Mononuclear cell (primary cell): ENCODE results near the gene ZBTB20. TPM values are rescaled to one million over a fixed set of nuclear protein-coding genes. Genes with fewer than 3 reads are reported as not detected.

Experiments
- H3K27me3 ChIP-seq: 2 replicates; pipeline ENCODE4 v1.6.0; 2011; ENCODE audit warnings: low read length, control low read depth; ENCODE audit not compliant: insufficient read depth
- H3K4me1 ChIP-seq: 2 replicates; pipeline ENCODE4 v1.5.1; 2011; ENCODE audit warnings: mild to moderate bottlenecking, low read length, control low read depth; ENCODE audit not compliant: insufficient read depth
- H3K4me3 ChIP-seq: 2 replicates; pipeline ENCODE4 v1.5.1; 2011; ENCODE audit warnings: mild to moderate bottlenecking, low read length, moderate library complexity
- H3K9me3 ChIP-seq: 2 replicates; pipeline ENCODE4 v1.5.1; 2011; ENCODE audit warnings: low read depth, mild to moderate bottlenecking, control low read depth, low read length
- total RNA-seq: library from RNA; depleted of rRNA; stranded (reverse); fragments of >200 nt; gene quantifications from one replicate; pipeline ENCODE4 v1.2.3, GENCODE V29; 2012

ZBTB20 gene
- total RNA-seq, 1 donor: 38.2 TPM

DNA sequence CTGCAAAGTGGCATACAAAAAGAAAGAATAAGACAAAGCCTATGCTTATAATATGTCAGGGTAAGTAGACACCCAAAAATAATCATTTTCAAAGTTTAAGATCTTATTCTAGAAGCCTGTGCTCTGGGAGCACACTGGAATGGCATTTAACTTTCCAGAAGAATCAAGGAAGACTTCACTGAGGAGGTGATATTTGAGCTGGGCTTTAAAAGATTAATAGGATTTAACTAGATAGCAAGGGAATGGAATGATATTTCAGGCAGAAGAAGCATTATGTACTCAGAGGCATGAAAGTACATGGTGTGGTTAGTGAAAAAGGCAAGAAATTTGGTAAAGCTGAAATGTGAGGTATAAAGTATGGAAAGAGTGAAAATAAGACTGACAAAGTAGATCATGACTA lies 106.8 kb downstream of the ZBTB20 start:
- Histone ChIP-seq H3K4me3 (no peak overlapping the region), H3K4me1 (no peaks in the 10 kb centered on the region), H3K9me3 (no peaks in the 10 kb centered on the region), H3K27me3 (no peaks in the 10 kb centered on the region)

DNA sequence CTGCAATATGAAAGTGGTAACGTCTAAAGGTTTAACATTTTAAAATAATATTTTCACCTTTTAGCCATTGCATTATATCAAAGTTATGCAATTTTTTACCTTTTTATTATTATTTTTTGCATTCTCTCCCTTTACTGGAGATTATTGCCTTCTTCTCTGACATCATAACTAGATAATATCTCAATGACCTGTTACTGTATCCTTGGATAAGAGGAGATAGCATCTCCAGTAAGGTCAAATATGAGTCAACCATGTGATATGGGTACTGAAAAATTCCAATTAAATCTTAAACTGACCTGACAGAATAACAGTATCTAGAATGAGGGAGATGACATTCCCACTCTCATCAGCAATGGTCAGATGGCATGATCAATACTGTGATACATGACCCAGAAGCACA lies 108.3 kb downstream of the ZBTB20 start:
- no peak overlapping the region for H3K4me3 ChIP-seq
- H3K9me3 ChIP-seq: no peaks in the 10 kb centered on the region
- no peaks in the 10 kb centered on the region for H3K4me1 ChIP-seq

DNA sequence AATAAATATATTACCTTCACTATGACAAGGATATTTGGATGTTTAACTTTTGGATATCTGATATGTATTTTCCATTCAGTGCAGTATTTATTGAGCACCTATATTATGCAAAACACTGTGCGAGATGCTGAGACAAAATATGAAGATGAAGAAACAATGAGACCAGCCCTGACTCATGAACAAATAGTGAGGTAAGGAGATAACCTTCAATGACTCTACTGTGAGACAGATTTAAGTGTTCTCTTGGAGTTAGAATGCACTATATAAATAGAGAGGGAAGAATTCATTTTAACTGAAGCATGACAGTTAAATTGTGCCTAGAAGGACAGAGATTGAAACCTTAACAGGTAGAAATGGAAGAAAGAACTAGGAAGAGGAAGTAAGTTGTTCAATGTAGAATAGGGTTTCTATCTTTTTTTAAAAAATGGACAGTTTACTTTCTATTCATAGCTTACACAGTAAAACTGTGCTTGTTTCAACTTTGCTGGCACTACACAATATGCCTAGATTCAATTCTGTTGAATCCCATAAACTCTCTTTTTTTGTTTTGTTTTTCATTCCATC lies 124.2 kb downstream of the ZBTB20 start:
- Histone ChIP-seq H3K27me3 (no peaks in the 10 kb centered on the region), H3K4me1 (peaks cover 5% of the 10 kb centered on the region), H3K4me3 (no peak overlapping the region), H3K9me3 (no peaks in the 10 kb centered on the region)

More for the DNA sequence above, 108.3 kb downstream of the ZBTB20 start:
- no peaks in the 10 kb centered on the region for H3K27me3 ChIP-seq

DNA sequence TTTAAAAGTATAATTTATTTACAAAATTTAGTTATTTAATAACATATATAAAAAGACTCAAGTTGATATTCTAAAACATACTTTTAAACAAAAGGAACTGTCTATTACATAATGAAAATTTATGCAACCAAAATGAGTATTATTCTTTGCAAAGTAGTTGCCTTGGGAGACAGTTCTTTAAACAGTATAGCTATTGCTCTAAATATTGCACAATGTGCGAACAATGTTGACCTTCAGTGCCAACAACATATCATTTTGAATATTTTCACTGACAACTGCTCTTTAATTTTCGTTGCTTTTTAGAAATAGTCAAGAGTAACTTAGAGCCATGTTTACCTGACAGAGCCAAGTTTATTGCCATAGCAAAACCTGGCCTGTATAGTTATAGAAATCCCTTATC lies 124.9 kb downstream of the ZBTB20 start:
- Histone ChIP-seq H3K27me3 (no peaks in the 10 kb centered on the region), H3K4me3 (no peak overlapping the region), H3K9me3 (no peaks in the 10 kb centered on the region), H3K4me1 (peaks cover 5% of the 10 kb centered on the region)

DNA sequence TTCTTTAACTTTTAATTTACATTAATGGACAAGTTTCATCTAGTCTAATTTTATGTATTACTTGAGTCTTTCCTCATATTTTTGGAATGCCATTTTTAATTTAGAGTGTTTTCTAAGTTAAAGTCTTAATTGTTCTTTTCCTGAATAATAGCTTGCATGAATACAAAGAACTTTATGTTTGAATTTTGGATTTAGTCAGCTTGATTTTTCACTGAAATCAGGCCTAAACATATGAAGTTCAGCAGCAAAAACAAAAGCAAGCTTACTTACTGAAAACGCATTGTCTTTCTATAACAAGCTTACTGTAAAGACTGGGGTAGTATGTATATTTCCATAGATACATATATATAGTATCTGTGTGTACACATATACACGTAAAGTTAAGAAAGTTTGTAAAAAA lies 126.0 kb downstream of the ZBTB20 start:
- no peaks in the 10 kb centered on the region for H3K27me3 ChIP-seq
- H3K4me3 ChIP-seq: no peak overlapping the region
- H3K4me1 ChIP-seq: peaks cover 5% of the 10 kb centered on the region
- no peaks in the 10 kb centered on the region for H3K9me3 ChIP-seq

DNA sequence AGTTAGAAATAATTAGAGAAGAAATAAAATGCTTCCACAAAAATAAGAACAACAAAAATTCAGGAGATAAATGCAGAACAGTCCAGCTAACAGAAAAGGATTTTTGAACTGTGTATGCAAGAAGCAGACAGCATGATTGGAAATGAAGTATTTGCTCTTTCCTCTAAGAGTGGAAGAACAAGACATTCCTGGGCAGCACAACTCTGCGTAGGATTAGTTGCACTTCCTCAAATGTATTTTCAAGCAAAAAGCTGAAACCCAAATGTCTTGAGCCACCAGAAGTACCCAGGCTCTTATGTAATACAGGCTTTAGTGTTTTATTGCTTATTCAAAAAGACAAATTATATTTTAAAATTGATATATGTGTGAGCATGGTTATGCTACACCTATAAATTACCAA lies 127.2 kb downstream of the ZBTB20 start:
- Histone ChIP-seq H3K27me3 (no peaks in the 10 kb centered on the region), H3K4me1 (peaks cover 5% of the 10 kb centered on the region), H3K9me3 (no peaks in the 10 kb centered on the region), H3K4me3 (no peak overlapping the region)

DNA sequence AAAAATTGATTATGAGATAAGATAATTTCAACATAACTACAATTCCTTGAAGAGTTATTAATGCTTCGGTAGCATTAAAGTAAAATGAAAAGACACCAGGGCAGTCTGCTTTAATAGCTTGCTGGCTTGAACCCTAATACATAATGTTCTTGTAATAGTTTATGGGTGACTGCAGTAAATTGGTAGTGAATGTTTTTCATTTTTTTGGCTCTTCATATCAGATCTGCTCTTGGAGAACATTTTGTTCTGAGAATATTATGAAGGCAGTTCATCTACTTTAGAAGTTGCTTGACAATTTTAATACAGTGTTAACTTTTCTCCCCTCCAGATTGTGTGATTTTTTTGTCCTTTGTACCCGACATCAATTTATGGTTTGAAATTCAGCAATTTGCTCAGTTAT lies 128.4 kb downstream of the ZBTB20 start:
- Histone ChIP-seq H3K4me1 (peaks cover 5% of the 10 kb centered on the region), H3K27me3 (no peaks in the 10 kb centered on the region), H3K9me3 (no peaks in the 10 kb centered on the region), H3K4me3 (no peak overlapping the region)

DNA sequence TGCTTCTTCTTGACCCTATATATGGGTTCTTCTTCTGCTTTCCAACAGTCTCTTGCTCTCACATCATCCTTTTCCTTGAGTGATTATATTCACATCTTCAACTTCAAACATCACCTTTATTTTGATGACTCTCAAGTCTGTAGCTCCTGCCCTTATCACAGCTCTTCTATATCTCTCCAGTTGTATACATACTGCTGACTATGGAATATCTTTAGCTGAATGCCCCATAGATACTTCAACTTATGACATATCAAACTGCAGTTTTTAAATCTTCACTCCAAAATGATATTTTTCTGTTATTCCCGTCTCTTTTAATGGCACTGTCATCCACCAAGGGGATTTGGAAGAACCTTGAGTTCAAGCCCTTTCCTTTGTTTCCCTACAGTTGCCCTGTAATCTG lies 139.1 kb downstream of the ZBTB20 start:
- H3K4me1 ChIP-seq: no peaks in the 10 kb centered on the region
- H3K9me3 ChIP-seq: no peaks in the 10 kb centered on the region
- no peaks in the 10 kb centered on the region for H3K27me3 ChIP-seq
- H3K4me3 ChIP-seq: no peak overlapping the region

DNA sequence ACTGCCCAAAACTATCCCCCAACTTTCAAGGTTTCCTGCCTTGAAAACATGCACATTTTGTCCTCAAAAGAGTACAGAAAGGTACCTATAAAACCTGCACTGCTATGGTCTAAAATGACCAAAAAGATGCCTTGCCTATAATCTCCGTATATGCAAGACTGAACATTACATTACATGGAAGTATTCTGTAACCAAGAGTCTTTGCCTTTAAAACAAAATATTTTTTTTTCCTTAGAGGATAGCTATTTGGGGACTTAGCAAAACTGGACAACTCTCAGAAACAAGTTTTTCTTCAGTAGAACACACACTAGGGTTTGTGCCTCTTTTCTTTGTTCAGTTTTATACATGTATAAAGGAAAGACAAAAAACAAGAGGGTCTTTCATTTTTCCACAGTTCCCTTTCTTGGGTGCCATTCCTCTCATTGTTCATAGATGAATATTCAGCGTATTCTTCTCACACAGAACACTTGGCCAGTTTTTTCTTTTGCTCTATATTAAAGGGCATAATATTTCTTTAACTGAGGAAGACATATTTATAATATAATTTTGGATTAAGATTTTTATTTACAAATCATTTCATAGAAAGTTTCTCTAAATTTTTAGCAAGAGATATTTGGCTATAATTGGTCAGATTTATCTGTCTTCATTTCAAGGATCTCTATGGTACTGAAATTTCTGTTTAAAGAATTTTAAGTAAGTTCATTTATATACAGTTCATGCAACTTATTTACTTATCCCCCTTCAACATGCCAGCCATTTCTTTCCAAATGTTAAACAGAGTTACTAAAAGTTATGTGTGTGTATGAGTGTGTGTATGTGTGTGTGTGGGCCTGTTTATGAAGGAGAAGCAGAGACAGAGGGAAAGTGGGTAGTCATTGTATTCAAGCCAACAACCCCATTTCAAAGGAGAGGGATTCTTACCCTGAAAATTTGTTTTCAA lies 142.6 kb downstream of the ZBTB20 start:
- H3K4me1 ChIP-seq: no peaks in the 10 kb centered on the region
- no peaks in the 10 kb centered on the region for H3K27me3 ChIP-seq
- H3K9me3 ChIP-seq: no peaks in the 10 kb centered on the region
- no peak overlapping the region for H3K4me3 ChIP-seq

DNA sequence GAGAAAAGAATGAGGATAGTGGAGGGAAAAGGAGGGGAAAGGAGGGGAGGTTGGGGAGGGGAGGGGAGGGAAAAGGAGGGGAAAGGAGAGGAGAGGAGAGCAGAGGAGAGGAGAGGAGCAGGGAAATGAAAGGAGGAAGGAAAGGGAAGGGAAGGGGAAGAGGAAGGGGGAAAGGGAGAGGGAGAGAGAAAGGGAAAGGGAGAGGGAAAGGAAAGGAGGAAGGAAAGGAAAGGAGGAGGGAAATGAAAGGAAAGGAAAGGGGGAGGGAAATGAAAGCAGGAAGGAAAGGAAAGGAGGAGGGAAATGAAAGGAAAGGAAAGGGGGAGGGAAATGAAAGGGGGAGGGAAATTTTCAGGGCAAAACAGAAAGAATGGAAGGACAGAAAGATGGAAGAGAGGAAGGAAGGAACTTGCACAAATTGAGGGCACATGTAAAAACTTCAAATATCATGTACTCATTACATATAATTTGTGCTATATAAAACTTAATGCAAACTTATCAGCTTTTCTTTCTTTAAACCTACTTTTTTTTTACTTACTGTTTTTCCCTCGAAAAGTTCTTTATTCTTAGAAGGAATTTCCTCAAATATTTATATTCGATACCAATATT lies 148.0 kb downstream of the ZBTB20 start:
- Histone ChIP-seq H3K4me1 (no peaks in the 10 kb centered on the region), H3K4me3 (no peak overlapping the region), H3K9me3 (no peaks in the 10 kb centered on the region), H3K27me3 (no peaks in the 10 kb centered on the region)

DNA sequence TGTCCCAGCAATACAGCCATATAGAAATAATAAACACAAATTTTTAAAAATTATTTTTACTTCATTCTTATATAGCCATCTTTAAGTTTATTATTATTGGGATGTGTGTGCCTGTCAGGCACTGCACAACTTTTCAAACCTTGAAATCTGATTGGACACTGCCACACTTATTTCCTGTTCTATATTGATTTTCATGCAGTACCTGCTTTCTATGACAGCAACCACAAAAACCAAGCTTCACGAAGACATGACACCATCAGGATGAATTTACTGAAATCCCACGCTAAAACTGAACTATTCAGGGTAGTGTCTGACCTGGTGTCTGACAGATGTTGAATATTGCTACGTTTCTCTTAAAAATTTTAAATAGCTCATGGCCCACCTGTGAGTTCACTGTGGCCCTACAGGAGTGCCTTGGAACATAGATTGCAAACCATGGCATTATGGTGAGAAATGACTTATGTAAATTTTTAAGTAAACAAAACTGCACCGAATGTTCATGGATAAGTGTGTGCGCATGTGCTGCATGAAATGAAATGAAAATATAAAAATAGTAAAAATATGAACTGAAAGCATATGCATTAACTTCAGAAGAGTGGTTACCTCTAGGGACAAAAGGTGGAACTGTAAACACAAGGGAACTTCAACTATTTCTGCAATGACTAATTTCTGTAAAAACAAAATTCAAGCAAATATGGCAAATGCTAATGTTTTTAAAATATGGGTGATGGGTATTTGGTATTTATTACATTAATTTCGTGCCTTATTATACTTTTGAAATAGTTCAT lies 152.3 kb downstream of the ZBTB20 start:
- H3K27me3 ChIP-seq: no peaks in the 10 kb centered on the region
- H3K4me3 ChIP-seq: no peak overlapping the region
- H3K4me1 ChIP-seq: no peaks in the 10 kb centered on the region
- peaks cover 6% of the 10 kb centered on the region for H3K9me3 ChIP-seq

DNA sequence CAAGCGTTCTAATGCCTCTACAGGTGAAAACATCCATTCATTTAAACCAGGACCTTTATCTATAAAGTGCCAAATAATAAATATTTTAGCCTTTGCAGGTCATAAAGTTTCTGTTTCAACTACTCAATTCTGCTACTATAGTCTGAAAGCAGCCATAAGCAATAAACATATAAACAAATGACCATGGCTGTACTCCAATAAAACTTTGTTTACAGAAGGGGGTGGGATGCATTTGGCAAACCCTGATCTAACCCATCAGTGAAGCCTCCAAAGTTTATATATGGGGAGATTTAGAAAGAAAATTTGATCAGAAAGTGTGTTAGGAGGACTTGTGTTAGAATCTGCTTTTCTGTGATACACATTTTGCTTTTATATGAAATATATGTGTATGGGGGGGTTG lies 161.3 kb downstream of the ZBTB20 start:
- H3K4me3 ChIP-seq: no peak overlapping the region
- H3K9me3 ChIP-seq: no peaks in the 10 kb centered on the region
- no peaks in the 10 kb centered on the region for H3K4me1 ChIP-seq
- H3K27me3 ChIP-seq: no peaks in the 10 kb centered on the region

DNA sequence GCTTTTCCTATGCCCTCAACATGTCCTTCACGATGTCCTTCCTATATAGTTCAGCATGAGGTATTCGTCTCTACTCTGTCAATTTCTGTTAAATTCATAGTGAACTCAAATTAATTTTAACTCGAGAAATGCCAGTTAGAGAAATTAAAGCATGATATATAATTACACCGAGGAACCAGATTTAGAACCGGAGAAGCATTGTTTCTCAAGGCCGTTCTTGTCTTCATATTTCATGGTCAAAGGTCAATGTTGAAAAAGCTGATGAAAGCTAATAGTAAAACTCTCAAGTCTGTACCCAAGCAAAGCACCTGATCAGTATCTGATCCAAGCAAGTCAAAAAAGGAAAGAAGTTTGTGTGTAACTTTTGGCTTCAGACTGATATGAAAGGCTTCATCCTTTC lies 163.8 kb downstream of the ZBTB20 start:
- no peaks in the 10 kb centered on the region for H3K4me1 ChIP-seq
- no peaks in the 10 kb centered on the region for H3K9me3 ChIP-seq
- no peak overlapping the region for H3K4me3 ChIP-seq
- H3K27me3 ChIP-seq: no peaks in the 10 kb centered on the region

DNA sequence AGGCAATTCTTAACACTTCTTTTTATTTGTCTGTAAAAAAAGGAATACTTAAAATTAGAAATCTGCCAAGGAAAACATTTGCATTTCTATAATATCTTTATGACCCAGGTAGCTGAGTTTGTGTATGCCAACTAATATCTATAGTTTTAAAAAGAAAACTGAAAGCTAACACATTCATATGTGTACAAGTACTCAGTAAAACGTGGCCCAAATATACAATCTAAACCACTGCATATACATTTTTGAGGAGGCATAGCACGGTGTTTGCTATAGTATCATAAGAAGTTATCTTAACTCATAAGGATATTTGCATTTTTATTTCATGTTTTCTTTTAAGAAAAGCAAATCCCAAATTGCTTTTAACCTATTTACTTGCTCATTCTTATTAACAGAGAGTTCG lies 172.7 kb downstream of the ZBTB20 start:
- Histone ChIP-seq H3K27me3 (no peaks in the 10 kb centered on the region), H3K9me3 (no peaks in the 10 kb centered on the region), H3K4me1 (no peaks in the 10 kb centered on the region), H3K4me3 (no peak overlapping the region)

DNA sequence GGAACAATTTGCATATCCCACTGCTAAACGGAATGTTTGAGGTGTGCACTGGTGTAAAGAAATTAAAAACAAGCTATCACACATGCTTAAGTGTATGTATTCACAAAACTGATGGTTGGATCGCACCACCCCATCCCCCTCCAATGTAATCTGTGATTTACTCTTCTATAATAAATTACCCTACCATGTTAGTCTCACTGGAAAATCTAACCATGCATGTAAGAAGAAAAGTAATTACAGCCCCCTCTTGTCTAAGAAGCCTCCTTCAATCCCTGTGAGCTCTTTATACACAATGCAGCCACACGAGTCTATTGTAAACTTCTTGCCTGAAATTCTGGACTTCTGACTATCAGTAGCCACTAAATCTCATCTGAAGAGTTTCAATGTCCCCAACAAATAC lies 173.6 kb downstream of the ZBTB20 start:
- Histone ChIP-seq H3K4me1 (no peaks in the 10 kb centered on the region), H3K27me3 (no peaks in the 10 kb centered on the region), H3K9me3 (no peaks in the 10 kb centered on the region), H3K4me3 (no peak overlapping the region)
